Fibroblast of villous mesenchyme (primary cell): ENCODE results near the gene GLB1L3. TPM values are rescaled to one million over a fixed set of nuclear protein-coding genes. Genes with fewer than 3 reads are reported as not detected.

ENCODE experiments used
- DNase-seq: peaks from one replicate; pipeline ENCODE4 v3.0.0-alpha.2; 2010; ENCODE audit warnings: low read depth
- H3K4me3 ChIP-seq: 2 replicates; pipeline ENCODE4 v1.5.1; 2011; ENCODE audit warnings: low read depth, mild to moderate bottlenecking, low read length
- CTCF ChIP-seq: IDR thresholded peaks from 2 replicates; pipeline ENCODE4 v1.5.1; 2012; ENCODE audit warnings: low read depth, mild to moderate bottlenecking, low read length; ENCODE audit not compliant: insufficient read depth
- total RNA-seq: library from RNA; depleted of rRNA; stranded (reverse); fragments of >200 nt; gene quantifications from 2 replicates; pipeline ENCODE4 v1.2.3, GENCODE V29; 2012

GLB1L3 gene
- total RNA-seq = not detected in 2 replicates

- DNase-seq = no peak
- TF ChIP-seq CTCF = peak; percentile 38
- peak within 1 kb of the TSS; percentile 30 for H3K4me3 ChIP-seq
Observed at GRCh38 chr11:134275534-134276395, at the start of gene GLB1L3. GLB1L3 (plus strand) TSS chr11:134276379; CDS start chr11:134276741, 362 bp downstream.

- DNase-seq = peak; percentile 50
- no peak for TF ChIP-seq CTCF
- peak overlapping the region; percentile 71 for H3K4me3 ChIP-seq
Observed at GRCh38 chr11:134226806-134227325, 49.3 kb upstream of the GLB1L3 start.

- TF ChIP-seq CTCF = no peak
Observed at GRCh38 chr11:134228625-134229024, 47.6 kb upstream of the GLB1L3 start.

GRCh38 chr11:134229126-134229790 lies 46.9 kb upstream of the GLB1L3 start:
- no peak for TF ChIP-seq CTCF
- DNase-seq = no peak

More at GRCh38 chr11:134228625-134229024, 47.6 kb upstream of the GLB1L3 start:
- H3K4me3 ChIP-seq = no peak overlapping the region
- DNase-seq = no peak

GRCh38 chr11:134230339-134230738 lies 45.8 kb upstream of the GLB1L3 start:
- TF ChIP-seq CTCF = no peak
- DNase-seq = no peak
- no peak overlapping the region for H3K4me3 ChIP-seq

More at GRCh38 chr11:134229126-134229790, 46.9 kb upstream of the GLB1L3 start:
- no peak overlapping the region for H3K4me3 ChIP-seq

- TF ChIP-seq CTCF = no peak
- H3K4me3 ChIP-seq = no peak overlapping the region
Observed at GRCh38 chr11:134231958-134232659, 44.1 kb upstream of the GLB1L3 start.

More at GRCh38 chr11:134231958-134232659, 44.1 kb upstream of the GLB1L3 start:
- no peak for DNase-seq
